Fibroblast of lung (primary cell): ENCODE data around the gene SPTBN5. TPM values are rescaled to one million over a fixed set of nuclear protein-coding genes. Genes with fewer than 3 reads are reported as not detected.
A peak's percentile ranks its signal among the peaks of the same experiment; 100 is the strongest.

Experiments used
- DNase-seq, 2 donors: peaks; one replicate each; pipeline versions ENCODE4 v3.0.0 to v3.0.0-alpha.2; 2010; ENCODE audit warnings: low read depth in 2 of 2
- H2AFZ ChIP-seq: 2 replicates; pipeline ENCODE4 v1.5.1; 2012; ENCODE audit warnings: low read length, control low read depth, inconsistent platforms
- H3K27ac ChIP-seq: 2 replicates; pipeline ENCODE4 v1.5.1; 2011; ENCODE audit warnings: low read length, control low read depth; ENCODE audit not compliant: insufficient read depth
- H3K27me3 ChIP-seq: 2 replicates; pipeline ENCODE4 v1.5.1; 2011; ENCODE audit warnings: mild to moderate bottlenecking, low read length; ENCODE audit not compliant: control insufficient read depth, insufficient read depth
- H3K36me3 ChIP-seq: 2 replicates; pipeline ENCODE4 v1.5.1; 2011; ENCODE audit warnings: low read length; ENCODE audit not compliant: control insufficient read depth, insufficient read depth
- H3K4me1 ChIP-seq: 2 replicates; pipeline ENCODE4 v1.5.1; 2011; ENCODE audit warnings: low read length; ENCODE audit not compliant: control insufficient read depth, insufficient read depth; ENCODE audit errors: extremely low read depth
- H3K4me2 ChIP-seq: 2 replicates; pipeline ENCODE4 v1.5.1; 2011; ENCODE audit warnings: low read length, control low read depth; ENCODE audit not compliant: insufficient read depth; ENCODE audit errors: extremely low read depth
- H3K4me3 ChIP-seq, 4 experiments: fragments of 200-600 bp in 1 of 4; sonication (generic) in 1 of 4; replicated peaks in 1 of 4; 2 replicates each; pipeline ENCODE4 v1.5.1; 2011 to 2016; ENCODE audit warnings: low read length in 4 of 4, low read depth in 3 of 4, mild to moderate bottlenecking in 3 of 4, control low read depth in 2 of 4, inconsistent platforms in 1 of 4, mixed read lengths in 1 of 4; ENCODE audit not compliant: insufficient read depth in 1 of 4; ENCODE audit errors: control extremely low read depth in 1 of 4
- H3K79me2 ChIP-seq: 2 replicates; pipeline ENCODE4 v1.5.1; 2012; ENCODE audit warnings: mild to moderate bottlenecking, low read length, inconsistent platforms; ENCODE audit not compliant: control insufficient read depth, insufficient read depth
- H3K9ac ChIP-seq: 2 replicates; pipeline ENCODE4 v1.5.1; 2011; ENCODE audit warnings: mild to moderate bottlenecking, low read length, control low read depth; ENCODE audit not compliant: insufficient read depth
- H3K9me3 ChIP-seq: 2 replicates; pipeline ENCODE4 v1.5.1; 2012; ENCODE audit warnings: low read depth, low read length; ENCODE audit not compliant: control insufficient read depth, insufficient read depth
- H4K20me1 ChIP-seq: 2 replicates; pipeline ENCODE4 v1.5.1; 2011; ENCODE audit warnings: low read length; ENCODE audit not compliant: control insufficient read depth, insufficient read depth; ENCODE audit errors: extremely low read depth
- EZH2 ChIP-seq: IDR thresholded peaks from 2 replicates; pipeline ENCODE4 v1.5.1; 2012; ENCODE audit warnings: low read length, control low read depth, mild to moderate bottlenecking; ENCODE audit errors: missing control alignments
- polyA plus RNA-seq, 2 donors: library from polyadenylated mRNA; depleted of rRNA in 1 of 2; stranded (reverse) in 1 of 2; unstranded in 1 of 2; fragments of >200 nt; gene quantifications; 2 replicates each; pipeline ENCODE4 v1.2.1, GENCODE V29; 2011 to 2012; ENCODE audit warnings: missing spikeins in 1 of 2
- total RNA-seq: library from RNA; depleted of rRNA; stranded (reverse); fragments of >200 nt; gene quantifications from 2 replicates; pipeline ENCODE4 v1.2.1, GENCODE V29; 2014
- TF ChIP-seq, protein P1 (sequence below), 2 donors: IDR thresholded peaks in 1 of 2; conservative IDR thresholded peaks in 1 of 2; 1 replicate in 1 of 2; 2 replicates in 1 of 2; pipeline ENCODE4 v1.5.1; 2011 to 2012; ENCODE audit warnings: low read length in 2 of 2, control low read depth in 1 of 2, inconsistent platforms in 1 of 2, low read depth in 1 of 2, mild to moderate bottlenecking in 1 of 2

SPTBN5 gene
- total and polyA plus RNA-seq, 2 donors (not counting 1 experiment from before 2014, with no cell fraction given) = 0.43 to 0.66 TPM

DNA sequence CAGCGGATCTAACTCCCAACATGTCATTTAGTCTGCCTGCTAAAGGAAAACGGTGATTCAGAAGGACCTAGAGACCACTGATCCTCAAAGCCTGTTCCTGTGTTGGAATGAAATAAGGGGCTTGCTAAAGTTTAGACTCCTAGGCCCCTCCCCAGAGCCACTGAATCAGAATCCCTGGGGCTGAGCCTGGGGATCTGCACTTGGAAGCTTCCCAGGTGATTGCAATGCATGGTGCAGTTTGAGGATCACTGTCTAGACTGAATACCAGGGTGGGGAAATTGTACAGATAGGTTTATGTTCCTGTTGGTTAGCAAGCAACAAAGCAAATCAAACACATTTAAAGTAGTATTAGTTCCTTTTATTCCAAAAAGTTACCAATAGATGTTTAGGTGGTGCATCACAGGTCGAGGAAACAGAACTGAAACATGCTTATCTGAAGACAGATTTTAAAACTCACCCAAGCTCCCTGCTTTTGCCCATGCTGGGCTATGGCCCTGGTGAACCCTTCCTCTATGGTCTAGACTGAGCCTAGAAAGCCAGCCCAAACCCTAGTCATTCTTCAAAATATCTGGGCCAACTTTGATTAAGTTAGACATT lies 29.6 kb upstream of the SPTBN5 start:
- no peaks in the 10 kb centered on the region for H4K20me1 ChIP-seq

DNA sequence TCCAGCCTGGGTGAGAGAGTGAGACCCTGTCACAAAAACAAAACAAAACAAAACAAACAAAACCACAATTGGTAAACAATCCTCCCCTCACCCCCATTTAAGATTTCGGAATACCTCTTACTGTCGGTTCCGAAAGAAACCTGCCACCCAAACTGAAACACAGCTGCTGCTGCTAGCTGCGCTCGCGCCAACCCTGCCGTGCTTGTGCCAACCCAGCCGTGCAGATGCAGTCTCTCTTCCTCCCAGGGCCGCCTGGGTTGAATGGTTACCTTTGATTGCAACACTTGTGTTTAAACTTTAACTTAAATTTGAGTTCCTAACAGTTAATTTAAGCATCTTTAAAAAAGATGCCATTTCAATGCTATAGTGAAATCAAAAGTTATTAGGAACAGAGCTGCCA lies 28.5 kb upstream of the SPTBN5 start:
- H3K4me2 ChIP-seq = no peak overlapping the region
- peaks cover 18% of the 10 kb centered on the region for H3K4me1 ChIP-seq
- H3K27ac ChIP-seq = no peak overlapping the region
- no peak overlapping the region for H2AFZ ChIP-seq
- no peak overlapping the region for H3K4me3 ChIP-seq
- H3K9ac ChIP-seq = no peak overlapping the region
- H4K20me1 ChIP-seq = no peaks in the 10 kb centered on the region
- H3K79me2 ChIP-seq = no peaks in the 10 kb centered on the region
- no peaks in the 10 kb centered on the region for H3K27me3 ChIP-seq
- no peak for TF ChIP-seq EZH2
- TF ChIP-seq, protein P1, sequence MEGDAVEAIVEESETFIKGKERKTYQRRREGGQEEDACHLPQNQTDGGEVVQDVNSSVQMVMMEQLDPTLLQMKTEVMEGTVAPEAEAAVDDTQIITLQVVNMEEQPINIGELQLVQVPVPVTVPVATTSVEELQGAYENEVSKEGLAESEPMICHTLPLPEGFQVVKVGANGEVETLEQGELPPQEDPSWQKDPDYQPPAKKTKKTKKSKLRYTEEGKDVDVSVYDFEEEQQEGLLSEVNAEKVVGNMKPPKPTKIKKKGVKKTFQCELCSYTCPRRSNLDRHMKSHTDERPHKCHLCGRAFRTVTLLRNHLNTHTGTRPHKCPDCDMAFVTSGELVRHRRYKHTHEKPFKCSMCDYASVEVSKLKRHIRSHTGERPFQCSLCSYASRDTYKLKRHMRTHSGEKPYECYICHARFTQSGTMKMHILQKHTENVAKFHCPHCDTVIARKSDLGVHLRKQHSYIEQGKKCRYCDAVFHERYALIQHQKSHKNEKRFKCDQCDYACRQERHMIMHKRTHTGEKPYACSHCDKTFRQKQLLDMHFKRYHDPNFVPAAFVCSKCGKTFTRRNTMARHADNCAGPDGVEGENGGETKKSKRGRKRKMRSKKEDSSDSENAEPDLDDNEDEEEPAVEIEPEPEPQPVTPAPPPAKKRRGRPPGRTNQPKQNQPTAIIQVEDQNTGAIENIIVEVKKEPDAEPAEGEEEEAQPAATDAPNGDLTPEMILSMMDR (conservative IDR thresholded peaks at IDR 0.05 in 1 of 2, IDR thresholded peaks at IDR 0.05 in 1 of 2; ENCODE audit: low read depth in 1 of 2, low read length in 2 of 2) = no peak
- H3K36me3 ChIP-seq = peaks cover 10% of the 10 kb centered on the region
- H3K9me3 ChIP-seq = no peaks in the 10 kb centered on the region
- DNase-seq = no peak

More for the DNA sequence above, 29.6 kb upstream of the SPTBN5 start:
- Histone ChIP-seq H2AFZ (no peak overlapping the region), H3K4me3 (no peak overlapping the region), H3K27me3 (no peaks in the 10 kb centered on the region), H3K9me3 (no peaks in the 10 kb centered on the region), H3K4me1 (peaks cover 16% of the 10 kb centered on the region), H3K79me2 (no peaks in the 10 kb centered on the region), H3K4me2 (no peak overlapping the region), H3K27ac (no peak overlapping the region), H3K9ac (no peak overlapping the region), H3K36me3 (peaks cover 10% of the 10 kb centered on the region)
- peak in 1 of 2 donors; percentile 51 for DNase-seq
- TF ChIP-seq, protein P1 (conservative IDR thresholded peaks at IDR 0.05 in 1 of 2, IDR thresholded peaks at IDR 0.05 in 1 of 2; ENCODE audit: low read depth in 1 of 2, low read length in 2 of 2) = no peak
- TF ChIP-seq EZH2 = no peak

DNA sequence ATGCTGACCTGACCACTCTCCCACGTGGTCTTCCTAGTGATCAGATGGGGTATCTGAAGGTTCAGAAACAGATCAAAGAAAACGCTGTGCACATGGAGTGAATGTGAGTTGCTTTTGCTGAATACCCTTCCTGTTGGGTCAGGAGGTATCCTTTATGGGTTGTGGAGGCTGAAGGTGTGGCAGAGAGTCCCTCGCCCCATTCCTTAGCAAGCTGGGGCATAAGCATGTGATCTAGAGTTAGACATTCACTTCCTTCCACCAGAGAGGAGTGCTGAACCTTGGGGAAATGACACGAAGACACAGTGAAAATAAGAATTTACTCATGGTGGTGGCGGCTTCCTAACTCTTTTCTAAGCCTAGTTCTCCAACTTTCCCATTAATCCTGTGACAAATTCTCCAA lies 27.8 kb upstream of the SPTBN5 start:
- Histone ChIP-seq H3K27me3 (no peaks in the 10 kb centered on the region), H4K20me1 (no peaks in the 10 kb centered on the region), H3K9me3 (no peaks in the 10 kb centered on the region), H3K79me2 (no peaks in the 10 kb centered on the region), H3K27ac (no peak overlapping the region), H3K4me3 (no peak overlapping the region), H2AFZ (no peak overlapping the region), H3K4me1 (peaks cover 18% of the 10 kb centered on the region), H3K9ac (no peak overlapping the region), H3K36me3 (peaks cover 10% of the 10 kb centered on the region), H3K4me2 (no peak overlapping the region)
- no peak for TF ChIP-seq EZH2
- TF ChIP-seq, protein P1 (conservative IDR thresholded peaks at IDR 0.05 in 1 of 2, IDR thresholded peaks at IDR 0.05 in 1 of 2; ENCODE audit: low read depth in 1 of 2, low read length in 2 of 2) = no peak
- no peak for DNase-seq
